Lung (tissue), 12 donors: ENCODE data around the gene MREG. TPM values are rescaled to one million over a fixed set of nuclear protein-coding genes. Genes with fewer than 3 reads are reported as not detected.

Experiments
- ATAC-seq: fragments of 200-7000 bp; cut with Tn5 transposase; one replicate; pipeline ENCODE4 v1.9.1; 2020; ENCODE audit warnings: moderate number of reproducible peaks; ENCODE audit not compliant: insufficient read depth, low FRiP score
- DNase-seq, 3 donors: peaks; one replicate each; pipeline ENCODE4 v3.0.0-alpha.2; 2013 to 2017
- H3K27ac ChIP-seq, 2 donors: one replicate each; pipeline ENCODE4 v1.5.1; 2013; ENCODE audit warnings: mild to moderate bottlenecking in 2 of 2, moderate library complexity in 2 of 2, control low read depth in 1 of 2, inconsistent platforms in 1 of 2, low read depth in 1 of 2, low read length in 1 of 2
- H3K27me3 ChIP-seq, 3 donors: one replicate each; pipeline ENCODE4 v1.5.1; 2013; ENCODE audit warnings: low read length in 2 of 3; ENCODE audit not compliant: control insufficient read depth in 3 of 3, insufficient read depth in 3 of 3
- H3K36me3 ChIP-seq, 4 donors: one replicate each; pipeline ENCODE4 v1.5.1; 2013; ENCODE audit warnings: low read length in 4 of 4, mild to moderate bottlenecking in 1 of 4, moderate library complexity in 1 of 4; ENCODE audit not compliant: control insufficient read depth in 4 of 4, insufficient read depth in 4 of 4
- H3K4me1 ChIP-seq, 5 donors: one replicate each; pipeline ENCODE4 v1.5.1; 2013; ENCODE audit warnings: low read length in 5 of 5, mild to moderate bottlenecking in 2 of 5, moderate library complexity in 1 of 5; ENCODE audit not compliant: control insufficient read depth in 5 of 5, insufficient read depth in 5 of 5
- H3K4me3 ChIP-seq: one replicate; pipeline ENCODE4 v1.5.1; 2013; ENCODE audit warnings: mild to moderate bottlenecking, control low read depth, moderate library complexity
- H3K9ac ChIP-seq, 2 donors: one replicate each; pipeline ENCODE4 v1.5.1; 2013; ENCODE audit warnings: low read length in 2 of 2, control low read depth in 1 of 2; ENCODE audit not compliant: insufficient read depth in 1 of 2
- H3K9me3 ChIP-seq, 4 donors: one replicate each; pipeline ENCODE4 v1.5.1; 2013; ENCODE audit warnings: low read length in 3 of 4, mild to moderate bottlenecking in 1 of 4, moderate library complexity in 1 of 4; ENCODE audit not compliant: control insufficient read depth in 4 of 4, insufficient read depth in 3 of 4
- CTCF ChIP-seq: IDR thresholded peaks from 2 replicates; pipeline ENCODE4 v1.5.1; 2012; ENCODE audit warnings: mild to moderate bottlenecking; ENCODE audit errors: control extremely low read depth, extremely low read depth
- WGBS, 2 donors: extraction: QIAGEN DNeasy Blood & Tissue Kit; methylation state at CpG; one replicate each; pipeline ENCODE4 v1.1.7; 2013; 5-methylcytosine and 5-hydroxymethylcytosine counted together
- polyA plus RNA-seq, 2 donors: library from polyadenylated mRNA; stranded (reverse); fragments of 200-250 nt; gene quantifications; one replicate each; pipeline ENCODE4 v1.2.1, GENCODE V29; 2013
- total RNA-seq, 2 donors: library from RNA; depleted of rRNA in 1 of 2; stranded (reverse); fragments of >200 nt in 1 of 2; gene quantifications; one replicate each; pipeline ENCODE4 v1.2.1, GENCODE V29; 2014 to 2021
- donor health status: control.
- donor health status: control.
- donor health status: Bipolar disorder and iron deficiency.
- donor health status: healthy.
- donor health status: DM: yes; HTN: yes; CAD: no.

MREG gene
- total and polyA plus RNA-seq, 4 donors: 6.9 to 30.2 (median 12.0) TPM

- peak in 1 of 3 donors; percentile 33 for DNase-seq
- Histone ChIP-seq H3K9ac (no peak overlapping the region), H3K36me3 (no peaks in the 10 kb centered on the region), H3K27me3 (no peaks in the 10 kb centered on the region), H3K9me3 (no peaks in the 10 kb centered on the region), H3K4me3 (no peak overlapping the region), H3K27ac (no peak overlapping the region), H3K4me1 (peaks cover 0 to 27% (median 14%) of the 10 kb centered on the region in 5 donors)
- WGBS, 2 donors: 70 to 73% methylated on average over 8 of the region's 8 CpGs
- ATAC-seq: no peak
- TF ChIP-seq CTCF: no peak
Observed at GRCh38 chr2:215919624-215920243, 93.6 kb downstream of the MREG start.

GRCh38 chr2:215918901-215919599 is 94.3 kb downstream of the MREG start:
- Histone ChIP-seq H3K36me3 (no peaks in the 10 kb centered on the region), H3K9me3 (no peaks in the 10 kb centered on the region), H3K4me1 (peaks cover 0 to 27% (median 14%) of the 10 kb centered on the region in 5 donors), H3K9ac (no peak overlapping the region), H3K27ac (no peak overlapping the region), H3K27me3 (no peaks in the 10 kb centered on the region), H3K4me3 (no peak overlapping the region)
- no peak for TF ChIP-seq CTCF
- DNase-seq (peak in 1 of 3 donors; percentile 27), ATAC-seq (no peak)
- WGBS, 2 donors: 58 to 62% methylated on average over 3 of the region's 3 CpGs

- DNase-seq (peak in 2 of 3 donors; percentile 20 to 38), ATAC-seq (no peak)
- H3K4me1 ChIP-seq: peaks cover 0 to 30% (median 14%) of the 10 kb centered on the region in 5 donors
- no peak for TF ChIP-seq CTCF
- no peaks in the 10 kb centered on the region for H3K36me3 ChIP-seq
- H3K27ac ChIP-seq: peak overlapping the region; percentile 21 to 53
- peak overlapping the region in 1 of 2 donors; percentile 75 for H3K9ac ChIP-seq
- WGBS, 2 donors: 53 to 60% methylated on average over 3 of the region's 3 CpGs
- no peaks in the 10 kb centered on the region for H3K27me3 ChIP-seq
- no peak overlapping the region for H3K4me3 ChIP-seq
- no peaks in the 10 kb centered on the region for H3K9me3 ChIP-seq
Observed at GRCh38 chr2:215917953-215918620, 95.3 kb downstream of the MREG start.
